NCI-H2081 treated with DMSO at 0.1 percent for 48 hours (cell line): Measurements from ENCODE around the gene KMT5C.
A peak's percentile ranks its signal among the peaks of the same experiment; 100 is the strongest.

ENCODE experiments used
- DNase-seq: peaks from one replicate; lab custom pipeline; 2025; lab: John Stamatoyannopoulos, UW

Gene KMT5C

DNA sequence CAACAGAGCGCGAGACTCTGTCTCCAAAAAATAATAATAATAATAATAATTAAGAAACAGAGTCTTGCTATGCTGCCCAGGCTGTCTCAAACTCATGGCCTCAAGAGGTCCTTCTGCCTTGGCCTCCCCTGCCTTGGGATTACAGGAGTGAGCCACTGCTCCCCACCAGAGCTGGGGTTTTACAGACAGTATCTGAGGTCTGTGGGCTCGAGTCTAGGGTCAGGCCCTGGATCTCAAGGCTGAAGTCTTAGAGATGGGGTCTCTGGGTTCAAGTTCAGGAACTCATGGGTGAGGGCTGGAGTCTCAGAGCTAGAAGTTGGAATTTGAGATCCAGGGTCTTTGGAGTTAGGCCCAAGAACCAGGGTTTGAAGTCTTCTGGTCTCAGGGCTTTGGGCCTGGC is 27.1 kb downstream of the KMT5C start:
- no peak for DNase-seq

DNA sequence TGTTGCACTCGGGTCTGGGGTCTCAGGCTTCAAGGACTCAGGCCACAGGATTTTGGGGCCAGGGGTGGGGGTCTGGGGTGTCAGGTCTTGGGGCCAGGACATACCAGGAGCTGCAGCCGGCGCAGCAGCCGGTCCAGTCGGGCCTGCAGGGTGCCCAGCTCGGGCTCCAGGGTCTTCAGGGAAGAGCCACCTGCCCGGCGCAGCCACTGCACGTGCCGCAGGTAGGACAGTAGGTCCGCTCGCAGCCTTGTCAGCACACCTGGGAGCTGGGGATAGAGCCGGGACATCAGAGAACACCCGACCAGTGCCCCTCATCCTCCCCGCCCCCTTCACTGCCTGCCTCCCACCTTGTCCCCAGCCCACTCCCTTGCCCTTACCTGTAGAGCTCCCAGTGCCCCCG is 28.4 kb downstream of the KMT5C start:
- DNase-seq = no peak

DNA sequence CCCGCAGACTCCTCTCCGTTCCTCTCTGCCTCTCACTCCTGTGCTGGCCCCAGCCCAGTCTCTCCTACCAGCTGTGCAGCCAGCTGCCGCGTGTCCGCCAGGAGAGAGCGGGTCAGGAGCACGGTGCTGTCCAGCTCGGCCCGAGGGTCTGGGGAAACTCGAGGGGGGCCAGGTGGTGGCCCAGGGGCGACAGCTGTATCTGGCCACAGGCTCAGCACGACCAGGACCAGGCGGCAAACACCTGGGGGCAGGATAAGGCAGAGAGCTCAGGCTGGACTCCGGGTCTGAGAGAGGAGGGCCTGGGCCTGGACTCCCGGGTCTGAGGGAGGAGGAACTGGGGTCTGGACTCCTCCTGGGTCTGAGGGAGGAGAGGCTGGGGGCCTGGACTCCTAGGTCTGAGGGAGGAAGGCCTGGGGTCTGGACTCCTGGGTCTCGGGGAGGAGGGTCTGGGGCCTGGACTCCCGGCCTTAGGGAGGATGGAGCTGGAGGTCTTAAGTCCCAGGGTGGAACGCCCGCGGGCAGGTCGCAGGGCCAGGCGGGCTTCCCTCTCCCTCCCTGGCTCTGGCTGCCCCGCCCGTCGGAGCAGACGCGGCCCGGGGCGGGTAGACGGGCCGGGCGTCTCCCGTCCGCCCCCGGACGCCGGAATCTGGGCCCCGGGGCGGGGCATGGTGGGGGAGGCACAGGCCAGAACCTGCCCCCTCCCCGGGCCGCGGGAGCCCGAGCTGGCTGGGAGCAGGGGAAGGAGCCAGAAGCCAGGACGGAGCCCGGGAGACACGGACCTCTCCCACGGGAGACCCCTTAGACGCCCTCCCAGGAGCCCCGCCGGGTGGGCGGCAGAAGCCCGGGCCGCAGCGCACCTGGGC is 29.3 kb downstream of the KMT5C start:
- DNase-seq = no peak

DNA sequence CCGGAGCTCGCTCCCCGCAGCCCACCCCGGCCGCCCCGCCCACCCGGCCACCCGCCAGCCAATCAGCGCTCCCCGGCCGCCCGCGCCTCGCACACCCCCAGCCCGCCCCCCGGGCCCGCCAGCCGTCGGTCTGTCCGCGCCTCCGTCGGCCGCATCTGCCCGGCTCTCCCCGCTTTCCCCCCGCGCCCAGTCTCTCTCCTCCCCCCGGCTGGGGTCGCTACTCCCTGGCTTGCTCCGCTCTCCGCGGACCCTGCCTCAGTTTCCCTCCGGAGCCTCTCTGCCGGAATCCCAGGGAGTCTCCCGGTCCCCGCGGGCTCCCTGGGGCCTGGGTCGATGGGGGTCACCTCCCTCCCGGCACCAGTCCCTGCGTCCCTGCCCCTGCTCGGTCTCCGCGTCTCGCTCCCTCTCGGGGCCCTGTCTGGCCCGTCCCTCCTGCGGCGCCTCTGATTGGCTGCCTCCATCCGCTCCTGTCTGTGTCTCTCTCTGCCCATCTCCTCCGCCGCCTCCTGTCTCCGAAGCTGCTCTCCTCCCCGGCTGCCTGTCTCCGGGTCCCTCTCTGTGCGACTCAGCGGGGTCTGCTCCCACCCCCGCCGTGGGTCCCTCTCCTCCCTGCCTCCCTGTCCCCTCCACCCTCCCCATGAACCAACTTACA is 30.1 kb downstream of the KMT5C start:
- no peak for DNase-seq

DNA sequence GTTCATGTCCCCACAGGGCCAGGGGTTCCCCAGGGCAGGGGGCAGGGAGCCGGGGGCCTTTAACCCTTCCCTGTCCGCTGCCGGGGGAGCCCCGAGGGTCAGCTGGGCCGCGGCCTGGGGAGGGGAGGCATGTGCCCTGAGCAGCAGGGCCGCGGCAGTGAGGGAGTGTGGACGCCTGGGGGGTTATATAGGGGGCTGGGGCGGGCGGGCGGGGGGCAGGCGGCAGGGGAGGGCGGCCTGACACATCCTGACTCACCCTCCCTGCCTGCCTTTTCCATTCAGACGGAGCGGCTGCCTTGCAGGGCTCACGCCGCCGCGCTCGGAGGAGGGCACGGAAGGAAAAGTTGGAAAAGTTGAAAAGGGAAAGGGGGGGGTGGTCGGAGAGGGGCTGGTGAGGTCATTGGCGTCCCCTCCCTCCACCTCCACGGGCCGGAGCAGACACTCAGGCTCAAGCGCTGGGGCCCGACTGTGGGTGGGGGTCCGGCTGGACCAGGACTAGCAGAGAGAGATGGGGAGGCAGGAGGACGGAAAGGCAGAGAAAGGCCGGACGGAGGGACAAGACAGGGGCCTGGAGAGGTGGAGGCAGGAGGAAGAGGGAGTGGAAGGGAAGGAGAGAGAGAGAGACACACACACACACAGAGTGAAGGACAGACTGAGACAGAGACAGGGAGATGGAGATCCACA is 30.8 kb downstream of the KMT5C start, which contains the start of gene IL11:
TSS of gene IL11 (minus strand) at position 159 of the 684 bp plus-strand sequence. CDS start at position 6, 153 bp downstream.
- no peak for DNase-seq

DNA sequence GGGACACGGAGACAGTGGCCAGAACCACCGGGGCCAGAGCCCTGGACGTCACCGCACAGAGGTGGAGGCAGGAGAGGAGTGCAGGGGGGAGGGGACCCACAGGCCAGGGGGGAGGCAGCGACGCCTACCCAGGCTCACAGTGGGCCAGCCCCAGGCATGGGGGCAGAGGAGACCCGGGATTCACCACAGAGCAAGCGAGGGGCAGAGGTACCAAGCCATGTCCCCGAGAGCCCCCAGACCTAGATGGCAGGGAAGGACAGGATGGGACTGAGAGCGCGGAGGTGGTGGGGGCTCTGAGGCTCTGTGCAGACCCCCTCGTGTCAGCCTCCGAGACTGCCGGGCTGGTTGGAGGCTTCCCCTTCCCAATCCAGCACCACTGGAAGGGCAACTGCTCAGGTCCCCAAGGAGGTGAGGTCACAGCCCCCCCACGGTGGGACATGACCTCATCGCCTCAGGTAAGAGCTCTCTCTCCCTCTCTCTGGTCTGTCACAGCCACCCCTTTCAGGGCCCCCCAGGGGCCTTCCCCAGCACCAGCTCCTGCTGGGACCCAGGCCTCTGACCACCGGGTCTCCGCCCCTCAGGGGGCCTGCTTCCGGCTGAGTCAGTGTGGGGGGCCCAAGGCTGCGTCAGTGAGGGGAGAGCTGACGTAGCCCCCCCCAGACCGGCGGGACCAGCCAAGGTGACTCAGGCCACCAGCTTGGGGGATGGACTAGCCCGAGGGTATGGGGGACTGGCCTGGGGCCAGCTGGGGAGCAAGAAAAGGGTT is 32.8 kb downstream of the KMT5C start:
- DNase-seq = no peak

DNA sequence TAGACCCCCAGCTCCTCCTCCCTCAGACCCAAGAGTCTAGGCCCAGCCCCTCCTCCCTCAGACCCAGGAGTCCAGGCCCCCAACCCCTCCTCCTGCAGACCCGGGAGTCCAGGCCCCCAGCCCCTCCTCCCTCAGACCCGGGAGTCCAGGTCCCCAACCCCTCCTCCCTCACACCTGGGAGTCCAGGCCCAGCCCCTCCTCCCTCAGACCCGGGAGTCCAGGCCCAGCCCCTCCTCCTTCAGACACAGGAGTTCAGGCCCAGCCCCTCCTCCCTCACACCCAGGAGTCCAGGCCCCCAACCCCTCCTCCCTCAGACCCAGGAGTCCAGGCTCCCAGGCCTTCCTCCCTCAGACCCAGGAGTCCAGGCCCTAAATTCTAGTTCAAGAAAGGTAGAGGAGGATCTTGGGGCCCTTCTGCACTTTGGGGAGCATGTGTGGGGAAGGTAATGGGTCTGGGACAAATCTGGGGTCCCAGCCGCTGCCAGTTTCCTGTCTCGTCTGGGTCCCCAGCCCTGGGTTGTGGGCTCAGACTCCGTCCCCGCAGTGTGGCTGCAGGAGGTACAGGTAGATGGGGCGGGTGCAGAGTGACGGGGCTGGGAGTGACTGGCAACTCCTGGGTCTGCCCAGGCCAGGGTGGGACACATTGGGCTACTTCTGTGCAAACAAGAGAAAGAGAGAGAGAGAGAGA is 33.8 kb downstream of the KMT5C start:
- no peak for DNase-seq

DNA sequence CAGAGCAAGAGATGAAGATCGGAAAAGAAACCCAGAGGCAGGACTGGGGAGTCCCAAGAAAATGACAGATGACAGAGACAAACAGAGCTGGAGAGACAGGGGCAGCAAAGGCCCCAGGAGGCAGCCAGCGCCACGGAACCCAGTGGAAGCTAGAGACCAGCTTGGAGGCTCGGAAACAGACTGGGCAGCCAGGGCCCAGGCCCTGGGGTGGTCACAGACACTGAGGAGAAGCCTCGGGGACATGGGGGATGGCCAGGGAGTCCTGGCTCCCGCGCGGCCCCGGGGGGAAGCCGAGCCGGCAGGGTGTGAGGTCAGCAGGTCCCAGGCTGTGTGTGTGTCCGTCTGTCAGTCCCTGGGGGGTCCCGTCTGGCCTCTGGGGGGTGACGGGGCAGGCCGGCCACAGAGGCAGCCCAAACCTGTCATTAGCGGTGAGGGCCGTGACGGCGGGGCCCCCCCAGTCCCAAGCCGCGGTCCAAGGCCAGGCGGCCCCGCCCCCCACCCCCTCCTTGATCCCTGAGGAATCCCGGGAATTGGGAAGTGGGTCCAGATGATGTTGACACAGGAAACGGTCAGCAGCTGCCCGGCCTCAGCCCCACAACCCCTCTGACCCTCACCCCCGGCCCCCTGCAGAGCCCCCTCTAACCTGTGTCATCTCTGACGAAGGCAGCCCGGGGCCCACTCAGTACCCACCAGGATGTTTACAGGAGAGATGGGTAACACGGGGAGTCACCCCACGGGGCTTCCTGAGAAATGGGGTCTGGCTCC is 34.5 kb downstream of the KMT5C start:
- no peak for DNase-seq

DNA sequence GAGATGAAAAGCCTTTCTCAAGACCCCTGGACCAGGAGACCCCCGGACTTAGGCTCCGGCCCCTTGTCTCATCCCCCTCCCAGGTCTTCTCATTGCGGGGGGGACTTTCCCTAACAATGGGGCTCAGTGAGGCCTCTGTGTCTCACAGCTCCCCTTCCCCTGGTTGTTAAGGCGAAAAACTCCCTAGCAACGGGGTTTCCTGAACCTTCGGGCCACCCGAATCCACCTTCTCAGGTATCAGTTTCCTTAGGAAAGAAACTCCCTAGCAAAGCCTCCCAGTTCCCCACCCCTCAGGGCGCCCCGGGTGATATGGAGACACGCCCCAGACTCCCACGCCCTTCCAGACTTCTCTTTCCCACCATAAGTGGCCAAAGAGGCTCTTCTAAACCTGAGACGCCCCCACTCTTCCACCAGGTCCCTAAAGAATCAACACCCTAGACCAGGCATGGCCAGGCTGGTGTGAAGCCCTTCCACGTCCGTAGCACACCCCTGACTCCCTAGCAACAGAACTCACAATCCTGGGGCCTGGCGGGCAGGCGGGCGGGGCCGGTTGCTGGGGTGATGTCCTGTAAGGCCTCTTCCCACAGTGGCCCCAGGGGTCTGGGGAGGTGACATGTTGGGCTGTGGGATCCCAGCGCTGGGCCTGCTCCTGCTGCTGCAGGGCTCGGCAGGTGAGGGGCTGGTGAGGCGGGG is 36.7 kb downstream of the KMT5C start, which contains the start of gene TMEM190:
TSS of gene TMEM190 (plus strand) at position 586 of the 693 bp plus-strand sequence. CDS start at position 614, 28 bp downstream.
- no peak for DNase-seq

DNA sequence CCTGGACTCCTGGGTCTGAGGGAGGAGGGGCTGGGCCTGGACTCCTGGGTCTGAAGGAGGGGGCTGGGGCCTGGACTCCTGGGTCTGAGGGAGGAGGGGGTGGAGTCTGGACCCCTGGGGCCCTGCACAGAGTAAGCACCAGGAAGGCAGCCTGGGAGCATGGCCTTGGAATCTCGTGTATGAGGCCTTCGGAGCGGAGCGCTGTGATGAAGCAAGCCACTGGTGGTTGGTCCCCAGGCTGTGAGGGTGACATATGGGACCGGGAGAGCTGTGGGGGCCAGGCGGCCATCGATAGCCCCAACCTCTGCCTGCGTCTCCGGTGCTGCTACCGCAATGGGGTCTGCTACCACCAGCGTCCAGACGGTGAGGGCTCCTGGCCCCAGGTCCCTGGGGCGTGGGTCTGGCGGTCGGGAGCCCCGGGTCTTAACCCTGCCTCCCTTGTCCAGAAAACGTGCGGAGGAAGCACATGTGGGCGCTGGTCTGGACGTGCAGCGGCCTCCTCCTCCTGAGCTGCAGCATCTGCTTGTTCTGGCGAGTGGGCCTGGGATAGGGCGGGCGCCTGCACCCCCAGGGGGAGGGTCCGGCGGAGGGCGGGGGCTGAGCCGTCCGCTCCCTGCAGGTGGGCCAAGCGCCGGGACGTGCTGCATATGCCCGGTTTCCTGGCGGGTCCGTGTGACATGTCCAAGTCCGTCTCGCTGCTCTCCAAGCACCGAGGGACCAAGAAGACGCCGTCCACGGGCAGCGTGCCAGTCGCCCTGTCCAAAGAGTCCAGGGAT is 37.9 kb downstream of the KMT5C start:
- no peak for DNase-seq

DNA sequence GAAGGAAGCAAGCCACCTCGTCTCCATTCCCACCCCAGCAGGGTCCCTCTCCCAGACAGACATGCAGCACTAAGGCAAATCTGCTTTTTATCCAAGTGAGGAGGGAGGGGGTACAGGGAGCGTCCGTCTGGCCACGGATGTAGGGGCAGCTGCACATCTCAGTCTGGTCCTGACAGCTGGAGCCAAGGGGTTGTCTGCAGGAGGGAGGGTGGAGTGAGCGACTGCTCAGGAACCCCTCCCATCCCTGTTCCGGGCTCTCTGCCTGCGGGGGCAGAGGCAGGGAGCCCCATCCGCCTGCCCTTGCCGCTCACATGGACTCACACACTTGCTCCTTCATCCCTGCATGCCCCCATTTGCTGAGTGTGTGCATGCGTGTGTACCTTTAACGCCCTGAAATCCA is 39.5 kb downstream of the KMT5C start:
- DNase-seq = no peak

DNA sequence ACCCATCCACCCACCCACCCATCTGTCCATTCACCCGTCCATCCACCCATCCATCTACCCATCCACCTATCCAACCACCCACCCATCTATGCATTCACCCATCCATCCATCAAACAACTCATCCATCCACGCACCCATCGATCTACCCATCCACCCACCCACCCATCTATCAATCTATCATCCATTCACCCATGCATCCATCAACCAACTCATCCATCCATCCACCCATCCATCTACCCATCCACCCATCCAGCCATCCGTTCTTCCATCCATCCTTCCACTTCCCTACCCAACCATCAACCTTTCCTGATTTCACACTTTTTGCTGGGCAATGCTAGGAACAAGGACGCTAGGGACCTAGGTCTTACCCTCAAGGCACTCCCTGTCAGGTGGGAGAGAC is 42.3 kb downstream of the KMT5C start:
- no peak for DNase-seq

DNA sequence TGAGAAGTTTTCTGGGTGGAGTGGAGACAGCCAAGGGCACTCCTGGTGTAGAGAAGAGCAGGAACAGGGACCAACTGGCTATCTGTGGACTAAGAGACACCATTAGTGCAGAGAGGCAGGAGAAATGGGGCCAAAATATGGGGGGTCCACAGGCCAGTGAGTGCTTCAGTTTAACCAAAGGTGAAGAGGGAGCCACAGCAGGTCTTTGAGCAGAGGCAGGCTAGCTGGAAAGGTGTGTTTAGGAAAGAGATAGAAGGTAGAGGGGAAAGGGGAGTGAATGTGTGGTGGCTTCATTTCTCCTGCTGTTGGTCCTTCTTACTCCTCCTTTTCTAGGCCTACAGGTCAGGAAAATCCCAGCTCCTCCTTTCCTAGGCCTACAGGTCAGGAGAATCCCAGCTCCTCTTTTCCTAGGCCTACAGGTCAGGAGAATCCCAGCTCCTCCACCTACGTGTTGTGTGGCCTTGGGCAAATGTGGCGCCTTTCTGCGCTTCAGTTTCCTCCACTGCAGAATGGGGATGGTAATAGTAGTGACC is 42.9 kb downstream of the KMT5C start:
- no peak for DNase-seq

DNA sequence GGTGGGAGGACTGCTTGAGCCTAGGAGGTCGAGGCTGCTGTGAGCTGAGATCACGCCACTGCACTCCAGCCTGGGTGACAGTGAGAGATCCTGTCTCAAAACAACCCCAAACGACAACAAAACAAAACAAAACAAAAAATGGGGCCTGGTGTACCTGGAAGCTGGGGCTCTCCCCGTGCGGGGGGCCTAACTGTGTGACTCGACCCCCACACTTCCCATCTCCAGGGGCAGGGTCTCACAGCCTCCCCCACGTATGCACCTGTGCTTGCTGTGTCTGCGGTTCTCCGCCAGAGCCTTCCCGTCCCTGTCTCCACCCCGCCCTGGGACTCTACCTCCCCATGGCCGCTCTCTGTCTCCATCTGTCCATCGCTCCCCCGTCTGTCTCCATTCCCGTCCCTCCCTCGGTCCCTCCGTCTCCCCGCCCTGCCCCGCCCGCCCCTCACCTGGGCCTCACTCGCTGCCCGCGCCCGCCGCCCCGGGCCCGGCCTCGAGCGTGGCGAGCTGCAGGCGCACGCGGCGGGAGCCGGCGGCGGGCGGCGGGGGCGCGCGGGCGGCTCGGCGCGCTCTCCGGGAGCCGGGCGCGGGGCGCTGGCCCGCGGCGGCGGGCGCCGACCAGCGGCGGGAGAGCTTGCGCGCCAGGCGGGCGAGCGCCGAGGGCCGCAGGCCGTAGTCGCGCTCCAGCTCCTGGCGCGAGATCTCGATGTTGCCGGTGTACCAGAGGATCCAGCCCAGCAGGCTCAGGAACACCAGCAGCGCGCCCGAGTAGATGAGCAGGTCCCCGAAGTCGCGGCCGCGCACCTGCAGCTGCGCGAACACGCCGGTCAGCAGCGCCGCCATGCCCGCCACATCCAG is 43.8 kb downstream of the KMT5C start:
- no peak for DNase-seq

DNA sequence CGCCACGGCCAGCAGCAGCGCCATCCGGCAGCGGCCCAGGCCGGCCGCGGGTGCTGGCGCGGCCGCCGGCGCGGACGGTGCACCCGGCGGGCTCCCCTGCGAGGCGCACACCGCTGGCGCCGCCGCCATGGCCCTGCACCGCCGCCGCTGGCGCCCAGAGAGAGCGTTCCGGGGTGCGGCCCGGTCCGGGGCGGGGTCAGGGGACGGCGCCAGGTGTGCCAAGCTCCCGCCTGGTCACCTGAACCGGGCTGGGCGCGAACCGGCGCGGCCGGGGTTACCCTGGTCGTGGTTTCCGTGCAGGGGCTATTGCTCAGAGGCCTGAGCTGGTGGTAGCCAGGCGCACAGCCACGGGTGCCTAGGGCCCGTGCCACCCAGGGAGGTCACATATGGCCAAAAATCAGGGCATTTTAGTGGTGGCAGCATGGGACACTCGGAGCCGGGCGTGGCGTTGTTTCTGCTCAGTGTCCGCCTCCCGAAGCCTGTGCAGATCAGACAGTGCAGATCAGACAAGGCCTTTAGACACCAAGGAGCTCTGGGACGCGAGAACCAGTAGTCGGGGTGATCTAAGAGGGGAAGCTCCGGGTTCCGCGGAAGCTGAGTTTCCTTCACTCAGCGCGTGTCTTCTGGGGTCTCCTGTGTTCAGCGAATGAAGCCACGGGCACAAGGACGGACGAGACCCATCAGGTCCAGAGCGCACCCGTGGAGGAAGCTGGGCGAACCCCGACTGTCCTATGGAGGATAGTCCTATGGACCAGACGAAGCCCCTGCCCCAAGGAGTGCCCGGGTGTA is 44.6 kb downstream of the KMT5C start, which contains the start of gene TMEM238:
TSS of gene TMEM238 (minus strand) at position 162 of the 789 bp plus-strand sequence. CDS start at position 129, 33 bp downstream.
- no peak for DNase-seq

DNA sequence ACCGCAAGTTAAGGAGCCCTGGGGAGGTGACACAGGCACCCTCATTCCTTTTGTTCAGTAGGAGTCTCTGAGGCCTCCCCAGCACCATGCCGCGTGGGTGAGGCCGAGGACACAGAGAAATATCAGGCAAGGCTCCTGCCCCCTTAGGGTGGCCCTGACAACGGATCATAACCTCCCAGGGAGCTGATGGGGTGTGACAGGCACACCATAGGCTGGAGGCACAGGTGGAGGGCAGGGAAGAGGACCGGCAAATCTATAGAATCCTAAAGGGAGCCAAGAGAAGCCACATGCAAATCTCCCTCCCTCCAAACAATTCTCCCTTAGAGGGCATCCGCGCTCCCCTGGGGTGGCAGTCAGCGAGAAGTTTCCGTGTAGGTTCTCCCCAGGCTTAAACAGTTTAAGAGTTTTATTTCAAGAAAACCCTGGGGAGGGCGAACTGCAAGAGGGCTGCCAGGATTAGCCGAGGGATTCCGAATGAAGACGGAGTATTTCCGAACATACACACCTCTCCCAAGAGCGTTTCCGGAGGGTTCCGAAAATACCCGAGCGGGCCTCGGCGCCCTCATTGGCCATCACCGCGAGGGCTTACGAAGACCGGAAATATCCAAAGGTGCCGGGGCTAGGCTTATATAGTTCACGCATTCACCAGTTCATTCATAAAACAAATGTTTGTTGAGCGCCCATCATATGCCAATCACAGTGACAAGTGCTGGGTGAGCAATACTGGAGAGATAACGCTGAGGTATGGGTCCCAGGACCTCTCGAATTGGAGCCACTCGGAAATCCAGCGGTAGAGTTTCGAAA is 45.4 kb downstream of the KMT5C start:
- peak; percentile 92 for DNase-seq
